Spinal cord (tissue), 10 donors: ENCODE results near the gene WFDC2. TPM values are rescaled to one million over a fixed set of nuclear protein-coding genes. Genes with fewer than 3 reads are reported as not detected.

ENCODE experiments used
- DNase-seq, 6 donors: peaks; one replicate each; pipeline versions ENCODE4 v3.0.0 to v3.0.0-alpha.2; 2013 to 2015; ENCODE audit warnings: low spot score in 6 of 6, low read depth in 4 of 6
- H3K27ac ChIP-seq: one replicate; pipeline ENCODE4 v1.5.1; 2013; ENCODE audit warnings: low read depth, low read length, control low read depth
- H3K27me3 ChIP-seq: one replicate; pipeline ENCODE4 v1.6.1; 2013; ENCODE audit warnings: low read length; ENCODE audit not compliant: control insufficient read depth, insufficient read depth
- H3K36me3 ChIP-seq: one replicate; pipeline ENCODE4 v1.6.1; 2013; ENCODE audit warnings: low read length; ENCODE audit not compliant: control insufficient read depth, insufficient read depth
- H3K4me1 ChIP-seq: one replicate; pipeline ENCODE4 v1.6.1; 2013; ENCODE audit warnings: low read length; ENCODE audit not compliant: control insufficient read depth, insufficient read depth
- H3K4me3 ChIP-seq: one replicate; pipeline ENCODE4 v1.5.1; 2013; ENCODE audit warnings: low read depth, low read length, control low read depth
- H3K9me3 ChIP-seq: one replicate; pipeline ENCODE4 v1.6.1; 2013; ENCODE audit warnings: low read length; ENCODE audit not compliant: control insufficient read depth, insufficient read depth
- WGBS: methylation state at CpG from one replicate; pipeline ENCODE4 v1.1.5; 2013; ENCODE audit warnings: missing lambda C conversion rate; ENCODE audit not compliant: insufficient coverage; 5-methylcytosine and 5-hydroxymethylcytosine counted together
- polyA plus RNA-seq, 2 donors: library from polyadenylated mRNA; unstranded; fragments of 120-200 nt; gene quantifications; one replicate each; pipeline ENCODE4 v1.2.1, GENCODE V29; 2013; ENCODE audit not compliant: insufficient read length in 2 of 2
- total RNA-seq, 2 donors: library from RNA; depleted of rRNA in 1 of 2; stranded (reverse); fragments of 120-200 nt in 1 of 2; fragments of >200 nt in 1 of 2; gene quantifications; one replicate each; pipeline versions ENCODE4 v1.2.3 to v1.2.4, GENCODE V29; 2013 to 2014
- donor health status: healthy.

Gene WFDC2
- total and polyA plus RNA-seq, 4 donors: 7.0 to 70.0 (median 36.5) TPM

DNA sequence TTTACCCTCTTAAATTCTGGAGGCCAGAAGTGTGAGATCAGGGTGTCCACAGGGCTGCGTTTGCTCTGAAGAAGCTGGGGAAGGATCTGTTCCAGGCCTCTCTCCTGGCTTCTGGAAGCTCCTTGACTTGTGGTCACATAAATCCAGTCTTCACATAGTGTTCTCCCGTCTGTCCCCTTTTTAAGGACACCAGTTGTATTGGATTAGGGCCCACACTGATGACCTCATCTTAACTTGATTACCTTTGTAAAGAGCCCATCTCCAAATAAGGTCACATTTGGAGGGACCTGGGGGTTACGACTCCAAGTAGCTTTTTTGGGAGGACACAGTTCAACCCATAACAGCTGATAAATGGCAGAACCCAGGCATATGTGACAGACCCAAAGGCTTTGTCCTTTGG is 20.0 kb upstream of the WFDC2 start:
- H3K27ac ChIP-seq: no peak overlapping the region
- H3K9me3 ChIP-seq: no peaks in the 10 kb centered on the region
- WGBS: 57% methylated on average over 2 of the region's 3 CpGs
- no peaks in the 10 kb centered on the region for H3K36me3 ChIP-seq
- H3K4me3 ChIP-seq: no peak overlapping the region
- H3K27me3 ChIP-seq: no peaks in the 10 kb centered on the region
- no peak for DNase-seq
- no peaks in the 10 kb centered on the region for H3K4me1 ChIP-seq

- Histone ChIP-seq H3K9me3 (no peaks in the 10 kb centered on the region), H3K4me1 (no peaks in the 10 kb centered on the region), H3K27ac (no peak overlapping the region), H3K27me3 (no peaks in the 10 kb centered on the region), H3K4me3 (no peak overlapping the region), H3K36me3 (no peaks in the 10 kb centered on the region)
- DNase-seq: peak in 2 of 6 donors; percentile 15 to 18
- 88% methylated on average over 4 of the region's 5 CpGs for WGBS
Measured at GRCh38 chr20:45450097-45450818, 19.3 kb upstream of the WFDC2 start.

- Histone ChIP-seq H3K4me3 (no peak overlapping the region), H3K9me3 (no peaks in the 10 kb centered on the region), H3K27me3 (no peaks in the 10 kb centered on the region), H3K36me3 (no peaks in the 10 kb centered on the region), H3K4me1 (no peaks in the 10 kb centered on the region), H3K27ac (no peak overlapping the region)
- WGBS: no CpG with 5 or more reads among the region's 4 CpGs
- no peak for DNase-seq
Measured at GRCh38 chr20:45452238-45452637, 17.3 kb upstream of the WFDC2 start.

DNA sequence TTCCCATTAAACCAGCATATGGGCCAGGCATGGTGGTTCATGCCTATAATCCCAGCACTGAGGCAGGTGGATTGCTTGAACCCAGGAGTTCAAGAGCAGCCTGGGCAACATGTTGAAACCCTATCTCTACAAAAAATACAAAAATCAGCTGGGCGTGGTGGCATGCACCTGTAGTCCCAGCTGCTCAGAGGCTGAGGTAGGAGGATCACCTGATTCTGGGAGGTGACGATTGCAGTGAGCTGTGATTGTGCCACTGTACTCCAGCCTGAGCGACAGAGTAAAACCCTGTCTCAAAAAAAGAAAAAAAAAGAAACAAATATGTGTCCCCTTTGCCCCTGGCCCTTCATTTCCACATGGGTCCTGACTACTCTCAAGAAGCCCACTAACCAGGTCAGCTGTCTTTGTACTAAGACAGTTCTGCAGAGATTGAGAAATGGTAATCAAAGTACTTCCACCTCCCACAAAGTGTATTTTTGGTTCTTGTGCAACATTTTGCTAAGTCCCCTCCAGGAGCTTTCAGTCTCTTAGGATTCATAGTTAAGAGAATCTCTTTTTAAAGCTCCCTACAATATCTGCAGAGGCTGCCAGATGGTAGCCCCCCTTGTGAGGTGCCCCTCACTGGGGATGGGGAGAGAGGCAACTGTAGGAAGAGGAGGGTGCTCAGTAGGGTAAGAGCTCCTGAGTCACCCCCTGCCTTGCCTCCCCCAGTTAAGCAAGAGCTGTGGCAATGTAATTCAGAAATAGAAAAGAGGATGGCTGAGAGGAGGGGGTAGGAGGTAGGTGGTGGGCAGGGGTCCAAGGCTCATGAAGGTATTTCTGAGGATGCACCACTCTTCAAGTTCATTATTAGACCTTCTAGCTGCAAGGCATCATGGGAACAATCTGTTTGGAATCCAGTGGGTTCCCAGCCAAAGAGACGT is 16.5 kb upstream of the WFDC2 start:
- Histone ChIP-seq H3K9me3 (no peaks in the 10 kb centered on the region), H3K27ac (no peak overlapping the region), H3K27me3 (no peaks in the 10 kb centered on the region), H3K36me3 (no peaks in the 10 kb centered on the region), H3K4me3 (no peak overlapping the region), H3K4me1 (no peaks in the 10 kb centered on the region)
- 69% methylated on average over 2 of the region's 4 CpGs for WGBS
- DNase-seq: no peak

- H3K27ac ChIP-seq: no peak overlapping the region
- H3K36me3 ChIP-seq: no peaks in the 10 kb centered on the region
- no peak overlapping the region for H3K4me3 ChIP-seq
- H3K9me3 ChIP-seq: no peaks in the 10 kb centered on the region
- 13% methylated on average over 6 of the region's 6 CpGs for WGBS
- no peaks in the 10 kb centered on the region for H3K4me1 ChIP-seq
- DNase-seq: peak in 1 of 6 donors; percentile 62
- no peaks in the 10 kb centered on the region for H3K27me3 ChIP-seq
Measured at GRCh38 chr20:45456632-45457031, 12.9 kb upstream of the WFDC2 start.

DNA sequence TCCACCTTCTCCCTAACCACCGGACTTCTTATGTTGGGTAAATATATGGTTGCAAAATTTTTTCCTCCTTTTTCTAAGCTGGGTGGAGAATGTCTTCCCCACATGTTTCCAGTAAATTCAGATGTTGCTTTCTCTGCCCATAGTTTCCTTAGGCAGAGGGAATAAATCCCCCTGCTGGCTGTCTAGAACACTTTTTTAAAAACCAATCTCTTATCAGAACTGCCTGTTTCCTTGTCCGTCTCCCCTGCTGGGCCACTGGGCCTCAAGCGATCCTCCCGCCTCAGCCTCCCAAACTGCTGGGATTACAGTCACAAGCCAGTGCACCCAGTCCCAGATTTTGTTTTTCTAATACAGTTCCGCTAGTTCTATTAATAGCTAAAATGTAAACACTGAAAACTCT is 9.9 kb upstream of the WFDC2 start:
- Histone ChIP-seq H3K4me3 (no peak overlapping the region), H3K4me1 (no peaks in the 10 kb centered on the region), H3K9me3 (no peaks in the 10 kb centered on the region), H3K27ac (no peak overlapping the region), H3K27me3 (no peaks in the 10 kb centered on the region), H3K36me3 (no peaks in the 10 kb centered on the region)
- WGBS: 76% methylated on average over 3 of the region's 5 CpGs
- no peak for DNase-seq

DNA sequence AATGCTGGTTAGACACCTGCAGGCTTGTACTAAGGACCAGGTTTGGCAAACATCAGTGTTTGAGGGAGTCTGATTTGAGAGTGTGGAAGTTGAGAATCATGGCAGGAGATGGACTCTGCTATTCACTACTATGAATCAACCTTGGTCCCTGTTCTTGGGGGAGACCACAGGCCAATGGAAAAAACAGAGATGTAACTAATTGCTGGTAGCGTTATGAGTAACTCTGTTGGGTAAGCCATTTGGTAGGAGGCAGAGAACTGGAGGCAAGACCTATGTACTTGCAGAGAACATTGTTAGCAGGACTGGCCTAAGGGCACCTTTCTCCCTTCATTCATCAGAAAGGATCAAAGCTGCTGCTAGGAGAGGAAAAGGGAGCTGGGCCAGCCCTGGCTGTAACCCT is 8.3 kb upstream of the WFDC2 start:
- 78% methylated on average over 1 of the region's 1 CpG for WGBS
- H3K4me3 ChIP-seq: no peak overlapping the region

GRCh38 chr20:45462711-45463509 is 6.6 kb upstream of the WFDC2 start:
- no peak overlapping the region for H3K4me3 ChIP-seq
- DNase-seq: no peak
- no peaks in the 10 kb centered on the region for H3K36me3 ChIP-seq
- no peak overlapping the region for H3K27ac ChIP-seq
- H3K4me1 ChIP-seq: no peaks in the 10 kb centered on the region
- no peaks in the 10 kb centered on the region for H3K9me3 ChIP-seq
- no peaks in the 10 kb centered on the region for H3K27me3 ChIP-seq
- 83% methylated on average over 4 of the region's 6 CpGs for WGBS

More for the DNA sequence above, 8.3 kb upstream of the WFDC2 start:
- H3K4me1 ChIP-seq: no peaks in the 10 kb centered on the region
- H3K27ac ChIP-seq: no peak overlapping the region
- DNase-seq: no peak
- no peaks in the 10 kb centered on the region for H3K9me3 ChIP-seq
- no peaks in the 10 kb centered on the region for H3K36me3 ChIP-seq
- H3K27me3 ChIP-seq: no peaks in the 10 kb centered on the region

DNA sequence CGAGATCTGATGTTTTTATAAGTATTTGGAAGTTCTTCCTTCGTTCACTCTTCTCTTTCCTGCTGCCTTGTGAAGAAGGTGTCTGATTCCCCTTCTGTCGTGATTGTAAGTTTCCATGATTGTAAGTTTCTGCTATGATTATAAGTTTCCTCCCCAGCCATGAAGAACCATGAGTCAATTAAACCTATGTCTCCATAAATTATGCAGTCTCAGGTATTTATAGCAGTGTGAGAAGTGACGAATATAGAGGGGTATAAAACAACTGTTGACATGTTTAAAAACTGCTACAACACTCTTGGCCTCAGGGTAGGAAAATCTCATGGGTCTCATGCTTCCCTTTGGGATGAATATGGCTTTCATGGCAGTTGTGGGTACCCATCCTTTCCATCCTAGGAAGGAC is 5.8 kb upstream of the WFDC2 start:
- Histone ChIP-seq H3K27me3 (no peaks in the 10 kb centered on the region), H3K9me3 (no peaks in the 10 kb centered on the region), H3K4me1 (no peaks in the 10 kb centered on the region), H3K27ac (no peak overlapping the region), H3K36me3 (no peaks in the 10 kb centered on the region), H3K4me3 (no peak overlapping the region)
- no peak for DNase-seq
- no CpG with 5 or more reads among the region's 4 CpGs for WGBS
